GM23338 (cell line): ENCODE results near the gene MAP1LC3A. TPM values are rescaled to one million over a fixed set of nuclear protein-coding genes. Genes with fewer than 3 reads are reported as not detected.
A peak's percentile ranks its signal among the peaks of the same experiment; 100 is the strongest.

ENCODE experiments used
- ATAC-seq: fragments of 200-7000 bp; cut with Tn5 transposase; 3 replicates; pipeline ENCODE4 v1.9.1; 2020
- DNase-seq: peaks from one replicate; pipeline ENCODE4 v3.0.0-alpha.2; 2015; ENCODE audit warnings: low spot score
- H2AFZ ChIP-seq: fragments of 200-600 bp; sonication (generic); 2 replicates; pipeline ENCODE4 v1.8.0; 2016; ENCODE audit warnings: antibody characterized with exemption, mild to moderate bottlenecking, moderate library complexity
- H3F3A ChIP-seq: fragments of 200-600 bp; sonication (generic); replicated peaks from 2 replicates; pipeline ENCODE4 v1.8.0; 2017; ENCODE audit warnings: antibody characterized with exemption, mixed run types, low read depth
- H3K27ac ChIP-seq: fragments of 200-600 bp; sonication (generic); 2 replicates; pipeline ENCODE4 v1.6.1; 2016; ENCODE audit warnings: low read depth
- H3K27me3 ChIP-seq: fragments of 200-600 bp; sonication (generic); 2 replicates; pipeline ENCODE4 v1.8.0; 2016; ENCODE audit warnings: mild to moderate bottlenecking, mixed run types, moderate library complexity; ENCODE audit not compliant: insufficient read depth
- H3K36me3 ChIP-seq: fragments of 200-600 bp; sonication (generic); 2 replicates; pipeline ENCODE4 v1.8.0; 2016; ENCODE audit warnings: mild to moderate bottlenecking; ENCODE audit not compliant: insufficient read depth
- H3K4me1 ChIP-seq: fragments of 200-600 bp; sonication (generic); 2 replicates; pipeline ENCODE4 v1.8.0; 2016; ENCODE audit warnings: mild to moderate bottlenecking, moderate library complexity; ENCODE audit not compliant: insufficient read depth
- H3K4me2 ChIP-seq: fragments of 200-600 bp; sonication (generic); 2 replicates; pipeline ENCODE4 v1.7.1; 2017; ENCODE audit warnings: mixed run types
- H3K4me3 ChIP-seq: fragments of 200-600 bp; sonication (generic); 2 replicates; pipeline ENCODE4 v1.6.1; 2016; ENCODE audit warnings: mixed run types
- H3K79me2 ChIP-seq: fragments of 200-600 bp; sonication (generic); replicated peaks from 2 replicates; pipeline ENCODE4 v1.8.0; 2017; ENCODE audit warnings: mild to moderate bottlenecking; ENCODE audit not compliant: insufficient read depth
- H3K9me2 ChIP-seq: fragments of 200-600 bp; sonication (generic); 2 replicates; pipeline ENCODE4 v1.8.0; 2017; ENCODE audit not compliant: insufficient read depth
- H4K20me1 ChIP-seq: fragments of 200-600 bp; sonication (generic); replicated peaks from 2 replicates; pipeline ENCODE4 v1.8.0; 2017; ENCODE audit warnings: mild to moderate bottlenecking; ENCODE audit not compliant: insufficient read depth
- H3K27ac Mint-ChIP-seq: 2 replicates; pipeline ENCODE4 v1.8.0; 2020; ENCODE audit warnings: inconsistent platforms, mild to moderate bottlenecking, moderate library complexity, mixed read lengths
- H3K27me3 Mint-ChIP-seq: 3 replicates; pipeline ENCODE4 v1.8.0; 2022; ENCODE audit warnings: low read depth, mild to moderate bottlenecking, moderate library complexity, mixed read lengths, inconsistent platforms; ENCODE audit not compliant: insufficient read depth, poor library complexity
- H3K36me3 Mint-ChIP-seq: 3 replicates; pipeline ENCODE4 v1.8.0; 2021; ENCODE audit warnings: low read depth, mild to moderate bottlenecking, inconsistent platforms, moderate library complexity, mixed read lengths
- H3K4me1 Mint-ChIP-seq: 3 replicates; pipeline ENCODE4 v1.8.0; 2020; ENCODE audit warnings: mild to moderate bottlenecking, inconsistent platforms, mixed read lengths
- H3K4me3 Mint-ChIP-seq: 3 replicates; pipeline ENCODE4 v1.8.0; 2021; ENCODE audit warnings: moderate library complexity, mild to moderate bottlenecking, inconsistent platforms, mixed read lengths
- H3K9me3 Mint-ChIP-seq: 3 replicates; pipeline ENCODE4 v1.8.0; 2020; ENCODE audit warnings: moderate library complexity, mild to moderate bottlenecking, inconsistent platforms, mixed read lengths
- CREB1 ChIP-seq: fragments of 250-450 bp; sonication (Bioruptor Pico); IDR thresholded peaks from 2 replicates; pipeline ENCODE4 v1.5.0; 2020; ENCODE audit warnings: low read depth, mild to moderate bottlenecking, moderate library complexity
- CTCF ChIP-seq, 2 experiments: fragments of 200-600 bp in 1 of 2; sonication (generic) in 1 of 2; conservative IDR thresholded peaks; 2 replicates each; pipeline versions ENCODE4 v1.5.1 to v1.6.1; 2016 to 2017; ENCODE audit warnings: antibody characterized with exemption in 2 of 2, low read depth in 2 of 2, mild to moderate bottlenecking in 2 of 2, moderate library complexity in 1 of 2
- ETS1 ChIP-seq: IDR thresholded peaks from 2 replicates; pipeline ENCODE4 v1.6.1; 2016; ENCODE audit warnings: antibody characterized with exemption
- EZH2 ChIP-seq: fragments of 200-600 bp; sonication (generic); IDR thresholded peaks from one replicate; pipeline ENCODE4 v1.8.0; 2017; ENCODE audit warnings: antibody characterized with exemption, mild to moderate bottlenecking, low read depth; ENCODE audit not compliant: unreplicated experiment
- EZH2phosphoT487 ChIP-seq: fragments of 200-600 bp; sonication (generic); IDR thresholded peaks from one replicate; pipeline ENCODE4 v1.8.1; 2018; ENCODE audit warnings: antibody characterized with exemption; ENCODE audit not compliant: unreplicated experiment
- NANOG ChIP-seq: IDR thresholded peaks from 2 replicates; pipeline ENCODE4 v1.6.1; 2016; ENCODE audit warnings: antibody characterized with exemption, borderline replicate concordance
- POLR2AphosphoS5 ChIP-seq: IDR thresholded peaks from 2 replicates; pipeline ENCODE4 v1.6.1; 2016; ENCODE audit warnings: antibody characterized with exemption, low read depth
- STAT1 ChIP-seq: IDR thresholded peaks from one replicate; pipeline ENCODE4 v1.6.1; 2016; ENCODE audit warnings: antibody characterized with exemption; ENCODE audit not compliant: unreplicated experiment
- ZNF114 ChIP-seq: fragments of 250-450 bp; sonication (Bioruptor Pico); IDR thresholded peaks from 2 replicates; pipeline ENCODE4 v1.5.0; 2020; ENCODE audit warnings: mild to moderate bottlenecking, moderate library complexity
- ZNF331 ChIP-seq: fragments of 250-450 bp; sonication (Bioruptor Pico); IDR thresholded peaks from 2 replicates; pipeline ENCODE4 v1.5.0; 2020; ENCODE audit warnings: low read depth, mild to moderate bottlenecking, moderate library complexity
- ZNF462 ChIP-seq: fragments of 250-450 bp; sonication (Bioruptor Pico); IDR thresholded peaks from 2 replicates; pipeline ENCODE4 v1.5.0; 2020; ENCODE audit warnings: mild to moderate bottlenecking, moderate library complexity
- polyA plus RNA-seq: library from polyadenylated mRNA; unstranded; fragments of >200 nt; fragmentation: Nextera tagmentation; extraction: Ambion mirVana; gene quantifications from 2 replicates; pipeline ENCODE4 v1.2.1, GENCODE V29; 2016
- total RNA-seq: library from RNA; depleted of rRNA; stranded (reverse); fragments of >200 nt; shearing (Covaris generic); gene quantifications from 2 replicates; pipeline ENCODE4 v1.2.3, GENCODE V29; 2014

The MAP1LC3A gene
- total and polyA plus RNA-seq, 2 experiments from 2014 or later, result 15.2 to 15.9 TPM

GRCh38 chr20:34549929-34550305 lies 8.6 kb upstream of the MAP1LC3A start:
- Histone ChIP-seq H3K79me2 (no peaks in the 10 kb centered on the region), H4K20me1 (no peaks in the 10 kb centered on the region), H3K4me3 (no peak overlapping the region), H3K36me3 (no peaks in the 10 kb centered on the region), H3K4me1 (peaks cover 3% of the 10 kb centered on the region; the same call in 1 of the 2 replicates), H3K9me2 (no peaks in the 10 kb centered on the region), H3F3A (no peaks in the 10 kb centered on the region), H3K27ac (no peak overlapping the region), H3K27me3 (peaks cover 4% of the 10 kb centered on the region; the same call in 1 of the 2 replicates), H3K4me2 (no peak overlapping the region), H2AFZ (peak overlapping the region; percentile 18; the same call in 1 of the 2 replicates)
- Mint-ChIP-seq H3K27ac (no peak overlapping the region), H3K27me3 (peaks cover 16% of the 10 kb centered on the region), H3K36me3 (no peaks in the 10 kb centered on the region), H3K4me1 (peaks cover 13% of the 10 kb centered on the region), H3K9me3 (0 out of 3 replicates have a peak, but pooled peaks cover 3% of the 10 kb centered on the region), H3K4me3 (no peak overlapping the region; the same call in 2 of the 3 replicates)
- DNase-seq (no peak), ATAC-seq (no peak; the same call in 2 of the 3 replicates)
- TF ChIP-seq EZH2, result no peak
- TF ChIP-seq ZNF114 (CRISPR knock-in tag), result no peak
- TF ChIP-seq CREB1 (CRISPR knock-in tag), result no peak
- TF ChIP-seq EZH2phosphoT487, result no peak
- TF ChIP-seq POLR2AphosphoS5, result no peak

GRCh38 chr20:34552569-34552968 lies 5.9 kb upstream of the MAP1LC3A start:
- Mint-ChIP-seq H3K36me3 (no peaks in the 10 kb centered on the region), H3K4me3 (no peak overlapping the region), H3K27ac (no peak overlapping the region), H3K9me3 (no peaks in the 10 kb centered on the region), H3K27me3 (peaks cover 14% of the 10 kb centered on the region), H3K4me1 (peaks cover 9% of the 10 kb centered on the region)
- no peak for ATAC-seq
- no peak overlapping the region for H3K4me2 ChIP-seq
- H3K36me3 ChIP-seq, result no peaks in the 10 kb centered on the region
- no peaks in the 10 kb centered on the region for H3K79me2 ChIP-seq
- no peak for DNase-seq
- H3K27me3 ChIP-seq, result peaks cover 4% of the 10 kb centered on the region; the same call in 1 of the 2 replicates
- no peaks in the 10 kb centered on the region for H3K9me2 ChIP-seq
- peaks cover 3% of the 10 kb centered on the region; the same call in 1 of the 2 replicates for H3K4me1 ChIP-seq
- no peak overlapping the region for H3K4me3 ChIP-seq
- no peaks in the 10 kb centered on the region for H3F3A ChIP-seq
- H4K20me1 ChIP-seq, result no peaks in the 10 kb centered on the region
- no peak overlapping the region for H3K27ac ChIP-seq
- no peak overlapping the region for H2AFZ ChIP-seq
- TF ChIP-seq ZNF114 (CRISPR knock-in tag) (no peak), ETS1 (no peak), CTCF (conservative IDR thresholded peaks at IDR 0.05; ENCODE audit: low read depth in 2 of 2) (no peak), EZH2 (no peak), ZNF331 (CRISPR knock-in tag) (no peak), NANOG (no peak), STAT1 (no peak), CREB1 (CRISPR knock-in tag) (no peak), ZNF462 (CRISPR knock-in tag) (no peak), POLR2AphosphoS5 (no peak)
